SH-SY5Y (cell line): Measurements from ENCODE around the gene GNG7.

Experiments used
- GATA2 ChIP-seq: IDR thresholded peaks from 2 replicates; pipeline ENCODE4 v1.6.1; 2011; ENCODE audit warnings: mild to moderate bottlenecking, low read depth, low read length
- GATA3 ChIP-seq: IDR thresholded peaks from 2 replicates; pipeline ENCODE4 v1.6.1; 2011; ENCODE audit warnings: low read depth, mild to moderate bottlenecking, low read length, moderate library complexity

DNA sequence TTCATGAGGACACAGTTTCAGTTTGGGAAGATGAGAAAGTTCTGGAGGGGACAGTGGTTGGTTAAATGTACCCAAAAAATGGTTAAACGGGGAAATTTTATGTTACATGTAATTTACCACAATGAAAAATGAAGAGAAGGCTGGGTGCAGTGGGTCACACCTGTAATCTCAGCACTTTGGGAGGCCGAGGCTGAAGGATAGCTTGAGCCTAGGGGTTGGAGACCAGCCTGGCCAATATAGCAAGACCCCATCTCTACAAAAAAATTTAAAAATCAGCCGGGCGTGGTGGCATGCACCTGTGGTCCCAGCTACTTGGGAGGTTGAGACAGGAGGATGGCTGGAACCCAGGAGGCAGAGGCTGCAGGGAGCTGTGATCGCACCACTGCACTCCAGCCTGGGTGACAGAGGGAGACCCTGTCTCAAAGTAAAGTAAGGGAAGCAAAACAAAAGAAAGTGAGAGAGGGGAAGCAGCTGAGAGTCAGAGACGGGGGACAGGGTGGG lies 17.2 kb downstream of the GNG7 start:
- TF ChIP-seq GATA2 = no peak
- TF ChIP-seq GATA3 = no peak
